ENCODE data around the gene KMT2C. TPM values are rescaled to one million over a fixed set of nuclear protein-coding genes. Genes with fewer than 3 reads are reported as not detected.
"Not testable (repeated sequence)": the region's sequence is repeated elsewhere in the genome, so short reads cannot be mapped to it uniquely, and the experiment has no call there.

KMT2C gene
- total and polyA plus RNA-seq, 2 of the 13 experiments (the other 11 are each of a cell fraction or from before 2014, with no cell fraction given) = 7.1 to 14.4 TPM

GRCh38 chr7:152262146-152262545 is 173.7 kb downstream of the KMT2C start:
- H3K27ac ChIP-seq (ENCODE audit: extremely low read length, insufficient read depth, low read length); H3K79me2 ChIP-seq (ENCODE audit: insufficient read depth, low read length); H2AFZ ChIP-seq (ENCODE audit: low read length); H3K4me3 ChIP-seq (replicated peaks in 1 of 3; ENCODE audit: insufficient read depth in 1 of 3, low read depth in 2 of 3, low read length in 3 of 3); H3K9me3 ChIP-seq (ENCODE audit: low read length); H4K20me1 ChIP-seq (ENCODE audit: insufficient read depth, low read length); in situ Hi-C loops (cut with HindIII; ENCODE audit: extremely low pct_ligation_motif_present, low pct_unique_long_range_greater_than_20kb); H3K36me3 ChIP-seq (replicated peaks in 1 of 2; ENCODE audit: control insufficient read depth in 1 of 2, insufficient read depth in 2 of 2, low read length in 2 of 2); H3K9ac ChIP-seq (ENCODE audit: insufficient read depth, low read depth, low read length); DNase-seq (ENCODE audit: low spot score); CTCF ChIA-PET (ENCODE audit: low intra/inter-chr PET ratio, low total read pairs); FAIRE-seq; H3K27me3 ChIP-seq (ENCODE audit: control insufficient read depth in 1 of 2, insufficient read depth in 2 of 2, low read length in 2 of 2); H3K4me2 ChIP-seq (ENCODE audit: low read depth, low read length); BruUV-seq (replicated peaks); intact Hi-C loops (cut with micrococcal nuclease; ENCODE audit: unreplicated experiment); ATAC-seq; POLR2A ChIA-PET: not testable (repeated sequence)
- peaks cover 12% of the 10 kb centered on the region for H3K4me1 ChIP-seq (ENCODE audit: insufficient read depth, low read length)
- 74% methylated on average over 8 of the region's 8 CpGs for WGBS (ENCODE audit: low lambda C conversion rate)

- H4K20me1 ChIP-seq (ENCODE audit: insufficient read depth, low read length); H3K79me2 ChIP-seq (ENCODE audit: insufficient read depth, low read length); H3K4me3 ChIP-seq (replicated peaks in 1 of 3; ENCODE audit: insufficient read depth in 1 of 3, low read depth in 2 of 3, low read length in 3 of 3); BruUV-seq (replicated peaks); H3K27me3 ChIP-seq (ENCODE audit: control insufficient read depth in 1 of 2, insufficient read depth in 2 of 2, low read length in 2 of 2); in situ Hi-C loops (cut with HindIII; ENCODE audit: extremely low pct_ligation_motif_present, low pct_unique_long_range_greater_than_20kb); H2AFZ ChIP-seq (ENCODE audit: low read length); intact Hi-C loops (cut with micrococcal nuclease; ENCODE audit: unreplicated experiment); H3K36me3 ChIP-seq (replicated peaks in 1 of 2; ENCODE audit: control insufficient read depth in 1 of 2, insufficient read depth in 2 of 2, low read length in 2 of 2); POLR2A ChIA-PET; CTCF ChIA-PET (ENCODE audit: low intra/inter-chr PET ratio, low total read pairs); H3K9ac ChIP-seq (ENCODE audit: insufficient read depth, low read depth, low read length); H3K27ac ChIP-seq (ENCODE audit: extremely low read length, insufficient read depth, low read length); H3K4me2 ChIP-seq (ENCODE audit: low read depth, low read length); H3K9me3 ChIP-seq (ENCODE audit: low read length); TF ChIP-seq FOXP1 (IDR thresholded peaks at IDR 0.05); FOXA1 (IDR thresholded peaks at IDR 0.05); EP300 (CRISPR knock-in tag; IDR thresholded peaks at IDR 0.05; ENCODE audit: borderline replicate concordance); CREB1 (IDR thresholded peaks at IDR 0.05): not testable (repeated sequence)
- ATAC-seq (peak; percentile 94), FAIRE-seq (peak; percentile 72), DNase-seq (ENCODE audit: low spot score) (peak; percentile 70)
- H3K4me1 ChIP-seq (ENCODE audit: insufficient read depth, low read length) = peaks cover 19% of the 10 kb centered on the region
- TF ChIP-seq SOX5 (CRISPR knock-in tag; IDR thresholded peaks at IDR 0.05; ENCODE audit: borderline replicate concordance) (peak; percentile 30; the same call in 1 of the 2 replicates), FOXP1 (CRISPR knock-in tag; IDR thresholded peaks at IDR 0.05) (peak; percentile 60), FOXA1 (CRISPR knock-in tag; IDR thresholded peaks at IDR 0.05) (peak; percentile 55; the same call in 1 of the 2 replicates), SAP130 (CRISPR knock-in tag; IDR thresholded peaks at IDR 0.05; ENCODE audit: low read depth) (0 out of 2 replicates have a peak, but pooled peaks have one; percentile 16), EP300 (IDR thresholded peaks at IDR 0.05; ENCODE audit: low read depth in 2 of 2, low read length in 2 of 2) (0 out of 4 replicates have a peak, but pooled peaks of 1 of the 2 experiments have one; percentile 15), SIX1 (CRISPR knock-in tag; IDR thresholded peaks at IDR 0.05; ENCODE audit: borderline replicate concordance) (peak; percentile 62; the same call in 1 of the 2 replicates), RCOR2 (CRISPR knock-in tag; IDR thresholded peaks at IDR 0.05) (0 out of 2 replicates have a peak, but pooled peaks have one; percentile 24), CREB1 (CRISPR knock-in tag; IDR thresholded peaks at IDR 0.05) (0 out of 2 replicates have a peak, but pooled peaks have one; percentile 20), FOSL2 (CRISPR knock-in tag; IDR thresholded peaks at IDR 0.05) (peak; percentile 64)
- TF ChIP-seq, protein P1, sequence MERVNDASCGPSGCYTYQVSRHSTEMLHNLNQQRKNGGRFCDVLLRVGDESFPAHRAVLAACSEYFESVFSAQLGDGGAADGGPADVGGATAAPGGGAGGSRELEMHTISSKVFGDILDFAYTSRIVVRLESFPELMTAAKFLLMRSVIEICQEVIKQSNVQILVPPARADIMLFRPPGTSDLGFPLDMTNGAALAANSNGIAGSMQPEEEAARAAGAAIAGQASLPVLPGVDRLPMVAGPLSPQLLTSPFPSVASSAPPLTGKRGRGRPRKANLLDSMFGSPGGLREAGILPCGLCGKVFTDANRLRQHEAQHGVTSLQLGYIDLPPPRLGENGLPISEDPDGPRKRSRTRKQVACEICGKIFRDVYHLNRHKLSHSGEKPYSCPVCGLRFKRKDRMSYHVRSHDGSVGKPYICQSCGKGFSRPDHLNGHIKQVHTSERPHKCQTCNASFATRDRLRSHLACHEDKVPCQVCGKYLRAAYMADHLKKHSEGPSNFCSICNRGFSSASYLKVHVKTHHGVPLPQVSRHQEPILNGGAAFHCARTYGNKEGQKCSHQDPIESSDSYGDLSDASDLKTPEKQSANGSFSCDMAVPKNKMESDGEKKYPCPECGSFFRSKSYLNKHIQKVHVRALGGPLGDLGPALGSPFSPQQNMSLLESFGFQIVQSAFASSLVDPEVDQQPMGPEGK (CRISPR knock-in tag; IDR thresholded peaks at IDR 0.05) = peak; percentile 68
- TF ChIP-seq, protein P2, sequence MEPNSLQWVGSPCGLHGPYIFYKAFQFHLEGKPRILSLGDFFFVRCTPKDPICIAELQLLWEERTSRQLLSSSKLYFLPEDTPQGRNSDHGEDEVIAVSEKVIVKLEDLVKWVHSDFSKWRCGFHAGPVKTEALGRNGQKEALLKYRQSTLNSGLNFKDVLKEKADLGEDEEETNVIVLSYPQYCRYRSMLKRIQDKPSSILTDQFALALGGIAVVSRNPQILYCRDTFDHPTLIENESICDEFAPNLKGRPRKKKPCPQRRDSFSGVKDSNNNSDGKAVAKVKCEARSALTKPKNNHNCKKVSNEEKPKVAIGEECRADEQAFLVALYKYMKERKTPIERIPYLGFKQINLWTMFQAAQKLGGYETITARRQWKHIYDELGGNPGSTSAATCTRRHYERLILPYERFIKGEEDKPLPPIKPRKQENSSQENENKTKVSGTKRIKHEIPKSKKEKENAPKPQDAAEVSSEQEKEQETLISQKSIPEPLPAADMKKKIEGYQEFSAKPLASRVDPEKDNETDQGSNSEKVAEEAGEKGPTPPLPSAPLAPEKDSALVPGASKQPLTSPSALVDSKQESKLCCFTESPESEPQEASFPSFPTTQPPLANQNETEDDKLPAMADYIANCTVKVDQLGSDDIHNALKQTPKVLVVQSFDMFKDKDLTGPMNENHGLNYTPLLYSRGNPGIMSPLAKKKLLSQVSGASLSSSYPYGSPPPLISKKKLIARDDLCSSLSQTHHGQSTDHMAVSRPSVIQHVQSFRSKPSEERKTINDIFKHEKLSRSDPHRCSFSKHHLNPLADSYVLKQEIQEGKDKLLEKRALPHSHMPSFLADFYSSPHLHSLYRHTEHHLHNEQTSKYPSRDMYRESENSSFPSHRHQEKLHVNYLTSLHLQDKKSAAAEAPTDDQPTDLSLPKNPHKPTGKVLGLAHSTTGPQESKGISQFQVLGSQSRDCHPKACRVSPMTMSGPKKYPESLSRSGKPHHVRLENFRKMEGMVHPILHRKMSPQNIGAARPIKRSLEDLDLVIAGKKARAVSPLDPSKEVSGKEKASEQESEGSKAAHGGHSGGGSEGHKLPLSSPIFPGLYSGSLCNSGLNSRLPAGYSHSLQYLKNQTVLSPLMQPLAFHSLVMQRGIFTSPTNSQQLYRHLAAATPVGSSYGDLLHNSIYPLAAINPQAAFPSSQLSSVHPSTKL (CRISPR knock-in tag; IDR thresholded peaks at IDR 0.05) = peak; percentile 53
Measured at GRCh38 chr7:152259645-152260044, 176.2 kb downstream of the KMT2C start.
